NCI-H1436 (cell line): Measurements from ENCODE around the gene P2RX6.
"Not testable (repeated sequence)": the region's sequence is repeated elsewhere in the genome, so short reads cannot be mapped to it uniquely, and the experiment has no call there.

Experiments used
- DNase-seq: peaks from one replicate; lab custom pipeline; 2025; lab: John Stamatoyannopoulos, UW

P2RX6 gene

DNA sequence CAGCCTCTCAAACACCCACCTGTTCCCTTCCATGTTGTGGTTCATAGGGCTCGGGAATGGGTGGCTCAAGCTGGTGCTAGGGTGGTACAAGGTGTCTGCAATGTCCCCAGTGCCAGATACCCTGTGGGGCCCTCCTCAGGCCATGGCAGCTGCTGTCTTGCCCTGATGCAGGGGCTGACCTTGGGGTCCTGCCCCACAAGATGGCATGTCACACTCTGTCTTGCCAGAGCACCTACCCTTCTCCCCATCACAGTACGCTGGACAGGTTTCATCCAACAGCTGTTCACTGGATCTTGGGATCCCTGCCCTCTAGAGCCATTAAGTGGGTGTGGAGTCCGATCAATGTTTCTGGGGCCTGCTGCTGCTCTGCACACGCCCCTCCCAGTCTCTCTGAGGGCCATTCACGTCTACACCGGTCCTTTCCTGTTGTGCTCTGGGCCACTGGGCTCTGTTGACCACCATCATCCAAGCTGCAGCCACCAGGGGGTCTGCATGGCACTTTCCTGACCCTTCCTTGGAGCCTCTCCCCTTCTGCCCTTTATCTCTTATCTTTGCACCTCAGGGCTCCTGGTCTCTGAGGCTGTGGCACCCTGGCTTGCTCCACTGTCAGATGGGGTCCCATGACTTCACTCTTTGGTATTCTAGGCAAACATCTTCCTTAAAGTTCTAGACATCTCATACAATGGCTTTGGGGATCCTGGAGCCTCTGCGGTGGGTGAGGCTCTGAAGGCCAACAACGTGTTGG, 37.9 kb downstream of the P2RX6 start:
- DNase-seq, result no peak

GRCh38 chr22:21054046-21054713, 39.2 kb downstream of the P2RX6 start:
- DNase-seq, result no peak

- no peak for DNase-seq
Observed at GRCh38 chr22:21054714-21055563, 40.0 kb downstream of the P2RX6 start.

DNA sequence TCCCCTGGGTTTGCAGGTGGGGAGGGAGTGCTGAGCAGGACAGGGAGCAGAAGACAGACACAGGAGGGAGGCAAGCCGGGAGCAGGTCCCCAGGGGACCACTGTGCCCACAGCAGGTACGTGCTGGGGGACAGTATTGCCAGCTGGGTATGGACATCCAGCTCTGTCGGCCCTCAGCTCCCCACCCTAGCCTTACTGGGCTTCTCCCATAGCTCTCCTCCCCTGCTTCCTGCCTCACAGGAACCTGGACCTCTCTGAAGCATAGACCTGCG, 40.5 kb downstream of the P2RX6 start:
- no peak for DNase-seq

GRCh38 chr22:21055880-21056319, 40.9 kb downstream of the P2RX6 start:
- no peak for DNase-seq

- DNase-seq, result not testable (repeated sequence)
Observed at GRCh38 chr22:21060363-21060762, 45.4 kb downstream of the P2RX6 start.

GRCh38 chr22:21061660-21062321, 46.8 kb downstream of the P2RX6 start:
- not testable (repeated sequence) for DNase-seq

GRCh38 chr22:21064425-21064824, 49.5 kb downstream of the P2RX6 start:
- not testable (repeated sequence) for DNase-seq

DNA sequence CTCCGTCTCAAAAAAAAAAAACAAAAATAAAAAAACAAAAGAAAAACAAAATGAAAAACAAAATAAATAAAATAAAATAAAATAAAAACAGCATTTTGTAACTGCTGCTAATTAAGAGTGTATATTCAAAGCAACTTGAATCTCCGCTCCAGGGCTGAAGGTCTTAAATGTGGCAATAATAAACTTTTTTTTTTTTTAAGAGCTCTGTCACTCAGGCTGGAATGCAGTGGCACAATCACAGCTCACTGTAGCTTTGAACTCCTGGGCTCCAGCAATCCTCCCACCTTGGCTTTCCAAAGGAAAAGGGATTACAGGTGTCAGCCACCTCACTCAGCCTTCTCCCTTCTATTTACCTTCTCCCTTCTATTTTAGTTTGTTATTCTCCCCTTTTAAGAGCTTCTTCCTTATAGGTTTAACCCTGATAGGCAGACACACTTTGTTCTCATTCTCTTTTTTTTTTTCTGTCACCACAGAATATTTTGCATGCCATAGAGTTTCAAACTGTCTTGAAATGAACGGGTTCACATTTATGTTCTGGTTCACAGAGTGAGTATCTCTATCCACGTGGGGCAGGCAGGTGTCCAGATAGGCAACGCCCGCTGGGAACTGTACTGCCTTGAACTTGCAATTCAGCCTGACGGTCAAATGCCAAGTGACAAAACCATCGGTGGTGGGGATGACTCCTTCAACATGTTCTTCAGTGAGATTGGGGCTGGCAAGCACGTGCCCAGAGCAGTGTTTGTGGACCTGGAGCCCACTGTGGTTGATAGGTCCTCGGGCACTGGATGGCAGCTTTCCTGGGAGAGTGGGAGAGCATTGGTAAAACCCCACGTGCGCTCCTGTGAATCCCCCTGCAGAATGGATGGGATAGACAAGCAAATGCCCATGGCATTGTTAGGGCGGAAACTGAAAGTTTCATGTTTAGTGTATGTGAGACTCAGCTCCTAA, 50.2 kb downstream of the P2RX6 start:
- DNase-seq, result no peak

GRCh38 chr22:21067075-21067900, 52.3 kb downstream of the P2RX6 start:
- no peak for DNase-seq

DNA sequence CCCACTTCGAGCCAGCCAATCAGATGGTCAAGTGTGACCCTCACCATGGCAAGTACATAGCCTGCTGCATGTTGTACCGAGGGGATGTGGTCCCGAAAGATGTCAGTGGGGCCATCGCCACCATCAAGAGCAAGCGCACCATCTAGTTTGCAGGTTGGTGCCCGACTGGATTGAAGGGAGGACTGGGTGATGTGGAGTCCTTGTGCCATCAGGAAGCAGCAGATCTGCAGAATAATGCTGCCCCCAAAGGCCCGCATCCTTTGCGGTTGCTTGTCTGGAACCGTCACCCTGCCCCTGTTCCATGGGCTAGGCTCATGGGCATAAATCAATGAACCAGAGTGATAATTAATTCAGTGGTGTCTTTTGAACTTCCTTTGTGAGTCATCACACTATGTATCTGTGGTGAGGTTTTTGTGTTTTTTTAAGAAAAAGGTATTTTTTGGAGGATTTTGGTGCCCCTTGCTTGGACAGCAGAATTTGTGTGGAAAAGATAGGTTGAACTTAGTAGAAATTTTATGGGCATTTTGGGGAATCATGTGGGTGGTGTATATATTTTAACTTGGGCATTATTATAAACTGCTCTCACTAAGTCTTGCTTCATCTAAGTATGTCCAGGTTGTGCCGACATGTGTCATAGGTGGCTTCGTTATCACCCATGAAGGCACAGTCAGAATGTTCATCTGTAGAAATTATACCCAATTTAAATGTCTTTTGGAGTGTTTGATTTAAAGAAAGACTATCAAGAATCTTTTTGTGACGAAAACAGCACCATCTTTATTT, 53.1 kb downstream of the P2RX6 start:
- no peak for DNase-seq

DNA sequence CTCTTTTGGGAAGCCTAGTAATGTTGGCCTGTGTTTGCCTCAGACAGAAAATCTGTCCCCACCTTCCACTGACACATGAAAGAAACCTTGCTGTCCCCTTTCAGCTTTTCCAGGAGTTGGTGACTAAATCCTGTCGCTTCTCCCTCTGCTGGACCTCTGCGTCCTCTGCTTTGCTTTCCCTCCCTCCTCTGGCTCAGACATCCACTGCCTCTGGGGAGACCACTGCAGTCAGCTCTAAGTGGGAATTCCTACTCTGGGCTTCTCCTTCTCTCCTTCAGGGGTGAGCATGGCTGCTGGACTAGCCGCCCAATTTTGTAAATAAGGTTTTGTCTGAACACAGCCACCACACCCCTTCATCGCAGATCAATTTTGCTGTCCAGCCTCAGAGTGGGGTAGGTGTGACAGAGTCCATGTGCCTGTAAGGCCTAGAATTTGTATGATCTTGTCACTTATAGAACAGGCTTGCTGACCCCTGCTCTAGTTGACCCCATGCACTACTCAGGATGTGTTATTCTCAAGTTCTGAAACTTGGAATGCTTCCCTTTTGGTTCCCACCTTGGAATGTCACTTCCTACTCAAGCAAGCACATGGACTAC, 53.8 kb downstream of the P2RX6 start:
- DNase-seq, result no peak

DNA sequence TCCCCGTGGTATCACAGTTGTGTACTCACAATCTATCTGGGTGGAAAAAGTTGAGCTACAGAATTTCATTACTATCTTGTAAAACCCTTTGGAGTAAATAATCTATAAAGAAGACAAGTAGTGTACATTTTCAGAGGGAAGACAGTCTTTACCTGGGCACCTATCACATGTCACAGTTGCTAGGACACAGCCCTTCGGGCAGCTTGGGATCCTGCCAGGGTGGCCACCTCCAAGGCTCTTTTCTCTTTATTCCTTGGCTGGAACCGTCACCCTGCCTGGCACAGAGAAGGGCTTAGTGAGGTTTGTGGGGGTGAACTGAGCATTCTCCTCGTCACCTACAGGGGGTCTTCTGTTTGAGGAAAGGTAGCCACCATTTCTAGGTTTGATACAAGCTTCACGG, 54.4 kb downstream of the P2RX6 start:
- no peak for DNase-seq

DNA sequence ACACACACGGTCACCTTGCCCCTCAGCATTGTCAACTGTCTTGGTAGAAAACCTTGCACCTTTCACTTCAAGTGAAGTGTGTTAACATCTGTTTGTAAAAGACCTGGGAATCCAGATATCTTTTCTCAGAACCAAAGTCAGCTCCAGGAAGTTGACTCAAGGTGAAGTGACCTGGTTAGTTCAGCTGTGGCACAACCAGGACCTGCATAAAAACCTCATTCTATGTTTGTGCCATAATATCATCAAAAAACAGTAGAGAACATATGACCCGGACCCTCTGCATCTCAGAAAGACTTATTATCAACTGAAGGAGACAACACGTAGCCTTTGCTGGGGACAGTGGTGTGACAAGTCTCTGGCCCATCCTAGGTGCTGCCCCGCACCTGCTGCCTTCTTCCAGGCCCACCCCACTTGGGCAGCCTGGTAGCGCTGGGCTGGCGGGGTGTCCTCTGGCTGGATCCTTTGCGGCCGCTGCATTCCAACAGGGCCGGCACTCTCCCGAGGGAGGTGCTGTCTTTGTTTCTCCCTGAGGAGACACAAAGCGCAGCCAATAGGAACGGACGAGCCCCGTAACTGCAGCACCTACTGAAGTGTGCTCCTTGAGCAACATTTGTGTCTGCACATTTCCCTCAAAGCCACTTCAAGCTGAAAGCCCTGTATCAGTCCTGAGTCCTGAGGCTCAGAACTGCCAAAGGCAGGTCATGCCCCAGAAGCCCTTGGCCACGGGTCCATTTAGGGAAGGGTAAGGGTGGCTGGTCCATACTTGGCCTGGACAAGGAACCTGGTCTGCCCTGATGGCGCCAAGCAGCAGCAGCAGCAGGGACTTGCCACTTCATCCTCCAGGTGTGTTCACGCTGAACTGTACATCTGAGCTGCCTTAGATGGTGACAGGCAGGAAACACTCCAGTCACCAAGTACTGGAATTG, 56.0 kb downstream of the P2RX6 start:
- DNase-seq, result no peak

GRCh38 chr22:21071796-21072195, 56.8 kb downstream of the P2RX6 start:
- not testable (repeated sequence) for DNase-seq

GRCh38 chr22:21073023-21073422, 58.1 kb downstream of the P2RX6 start:
- no peak for DNase-seq

DNA sequence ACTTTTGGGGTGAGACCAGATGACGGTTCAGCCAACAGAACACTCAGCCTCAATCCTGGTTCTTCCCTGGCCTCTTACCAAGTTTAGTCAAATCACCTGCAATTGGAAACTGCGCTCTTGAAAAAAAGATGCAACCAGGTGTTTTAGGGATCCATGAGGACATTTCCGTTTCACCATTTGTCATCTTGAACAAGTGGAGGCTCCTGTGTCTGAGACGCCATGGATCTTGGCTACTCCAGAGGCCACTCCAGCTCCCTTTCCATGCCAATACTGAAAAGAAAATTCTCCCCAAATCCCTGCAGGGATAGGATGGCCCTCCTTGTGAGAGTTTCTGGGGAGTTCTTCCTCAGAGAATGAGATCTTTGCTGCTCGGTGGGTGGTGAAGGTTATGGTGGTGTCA, 58.5 kb downstream of the P2RX6 start:
- no peak for DNase-seq

DNA sequence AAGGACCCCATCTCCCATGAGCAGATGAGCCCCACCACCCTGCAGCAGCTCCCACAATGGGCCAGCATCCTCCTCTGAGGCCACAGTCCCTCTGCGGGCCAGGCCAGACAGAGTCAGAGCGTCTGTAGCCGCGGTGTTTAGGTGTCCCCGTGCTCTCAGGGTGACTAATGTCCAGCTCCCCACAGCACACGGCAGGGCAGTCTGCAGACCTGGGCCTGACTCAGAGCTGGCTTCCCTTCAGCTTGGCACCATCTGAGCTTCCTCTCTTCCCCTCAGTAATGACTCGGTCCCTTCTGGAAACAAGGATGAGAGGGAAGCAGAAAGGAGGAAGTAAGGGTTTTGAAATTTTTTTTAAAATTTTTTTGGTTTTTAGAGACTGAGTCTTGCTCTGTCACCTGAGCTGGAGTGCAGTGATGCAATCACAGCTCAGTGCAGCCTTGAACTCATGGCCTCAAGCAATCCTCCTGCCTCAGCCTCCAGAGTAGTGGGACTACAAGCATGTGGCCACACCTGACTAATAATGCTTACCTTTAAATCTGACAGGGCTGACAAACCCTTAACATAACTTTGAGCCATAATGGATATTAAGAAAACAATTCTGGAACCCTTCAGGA, 59.2 kb downstream of the P2RX6 start:
- no peak for DNase-seq
